Naive thymus-derived CD4-positive, alpha-beta T cell (primary cell): Measurements from ENCODE around the gene CNN2. TPM values are rescaled to one million over a fixed set of nuclear protein-coding genes. Genes with fewer than 3 reads are reported as not detected.

Experiments
- ATAC-seq: fragments of 150-1000 bp; cut with Tn5 transposase; 2 replicates; pipeline ENCODE4 v1.10.0; 2021; ENCODE audit warnings: mild to moderate bottlenecking, moderate library complexity
- CTCF ChIA-PET: fragments of 350-600 bp; sonication (Branson Sonifier 250); formaldehyde crosslinking; loops from one replicate; lab custom pipeline; 2021; ENCODE audit warnings: antibody characterized with exemption; lab: Charles Lee
- POLR2A ChIA-PET: fragments of 350-600 bp; sonication (Branson Sonifier 250); formaldehyde crosslinking; loops from one replicate; lab custom pipeline; 2021; ENCODE audit warnings: antibody characterized with exemption, inconsistent platforms; lab: Charles Lee
- DNase-seq, 9 donors: peaks; one replicate each; pipeline versions ENCODE4 v3.0.0 to v3.0.0-alpha.2; 2020 to 2022; ENCODE audit warnings: mixed read lengths in 1 of 9
- H3K27ac ChIP-seq: one replicate; pipeline ENCODE4 v1.7.0; 2013; ENCODE audit warnings: mild to moderate bottlenecking, low read depth, low read length, moderate library complexity
- H3K27me3 ChIP-seq, 2 donors: one replicate each; pipeline ENCODE4 v1.7.0; 2013; ENCODE audit warnings: low read length in 2 of 2, mild to moderate bottlenecking in 2 of 2, moderate library complexity in 2 of 2; ENCODE audit not compliant: control insufficient read depth in 2 of 2, insufficient read depth in 2 of 2
- H3K36me3 ChIP-seq, 3 experiments: 1 replicate in 2 of 3; 2 replicates in 1 of 3; pipeline ENCODE4 v1.7.0; 2013; ENCODE audit warnings: low read length in 3 of 3, mild to moderate bottlenecking in 3 of 3, moderate library complexity in 1 of 3; ENCODE audit not compliant: insufficient read depth in 3 of 3, control insufficient read depth in 2 of 3
- H3K4me1 ChIP-seq, 2 donors: one replicate each; pipeline ENCODE4 v1.7.0; 2013; ENCODE audit warnings: low read length in 2 of 2, mild to moderate bottlenecking in 2 of 2, moderate library complexity in 1 of 2; ENCODE audit not compliant: control insufficient read depth in 2 of 2, insufficient read depth in 2 of 2
- H3K4me3 ChIP-seq: 2 replicates; pipeline ENCODE4 v1.7.0; 2013; ENCODE audit warnings: mild to moderate bottlenecking, low read length
- H3K9me3 ChIP-seq, 3 experiments: 1 replicate in 2 of 3; 2 replicates in 1 of 3; pipeline ENCODE4 v1.7.0; 2013; ENCODE audit warnings: low read length in 3 of 3; ENCODE audit not compliant: control insufficient read depth in 2 of 3
- H3K27ac Mint-ChIP-seq, 9 donors: one replicate each; pipeline ENCODE4 v1.8.0; 2020 to 2022; ENCODE audit warnings: mixed read lengths in 9 of 9, mild to moderate bottlenecking in 8 of 9, moderate library complexity in 5 of 9, inconsistent platforms in 2 of 9
- H3K27me3 Mint-ChIP-seq, 5 donors: one replicate each; pipeline ENCODE4 v1.8.0; 2021 to 2022; ENCODE audit warnings: mixed read lengths in 5 of 5, mild to moderate bottlenecking in 1 of 5
- H3K36me3 Mint-ChIP-seq, 5 donors: one replicate each; pipeline ENCODE4 v1.8.0; 2020 to 2022; ENCODE audit warnings: mixed read lengths in 5 of 5, mild to moderate bottlenecking in 3 of 5, inconsistent platforms in 1 of 5
- H3K4me1 Mint-ChIP-seq, 7 donors: one replicate each; pipeline ENCODE4 v1.8.0; 2020 to 2022; ENCODE audit warnings: mixed read lengths in 7 of 7, mild to moderate bottlenecking in 3 of 7, inconsistent platforms in 1 of 7
- H3K4me3 Mint-ChIP-seq, 10 donors: one replicate each; pipeline ENCODE4 v1.8.0; 2020 to 2022; ENCODE audit warnings: mild to moderate bottlenecking in 10 of 10, mixed read lengths in 10 of 10, moderate library complexity in 6 of 10, inconsistent platforms in 2 of 10
- H3K9me3 Mint-ChIP-seq, 11 donors: one replicate each; pipeline ENCODE4 v1.8.0; 2020 to 2022; ENCODE audit warnings: mixed read lengths in 11 of 11, mild to moderate bottlenecking in 4 of 11, inconsistent platforms in 1 of 11, moderate library complexity in 1 of 11
- intact Hi-C, 2 donors: fragments of 100-400 bp; cut with micrococcal nuclease; formaldehyde crosslinking; loops; one replicate each; pipeline ENCODE4 v1.15.1; 2023
- polyA plus RNA-seq, 2 donors: library from polyadenylated mRNA; unstranded; fragments of 300-500 nt; fragmentation: Illumina TruSeq; gene quantifications; one replicate each; pipeline ENCODE4 v1.2.3, GENCODE V29; 2021
- total RNA-seq, 6 experiments: library from RNA in 5 of 6; stranded (reverse) in 5 of 6; gene quantifications; 1 replicate in 5 of 6; 2 replicates in 1 of 6; pipeline ENCODE4 v1.2.3 and lab custom pipeline; 2021 to 2026

Gene CNN2
- total and polyA plus RNA-seq, 7 experiments from 2014 or later, result 234 to 704 (median 326) TPM

DNA sequence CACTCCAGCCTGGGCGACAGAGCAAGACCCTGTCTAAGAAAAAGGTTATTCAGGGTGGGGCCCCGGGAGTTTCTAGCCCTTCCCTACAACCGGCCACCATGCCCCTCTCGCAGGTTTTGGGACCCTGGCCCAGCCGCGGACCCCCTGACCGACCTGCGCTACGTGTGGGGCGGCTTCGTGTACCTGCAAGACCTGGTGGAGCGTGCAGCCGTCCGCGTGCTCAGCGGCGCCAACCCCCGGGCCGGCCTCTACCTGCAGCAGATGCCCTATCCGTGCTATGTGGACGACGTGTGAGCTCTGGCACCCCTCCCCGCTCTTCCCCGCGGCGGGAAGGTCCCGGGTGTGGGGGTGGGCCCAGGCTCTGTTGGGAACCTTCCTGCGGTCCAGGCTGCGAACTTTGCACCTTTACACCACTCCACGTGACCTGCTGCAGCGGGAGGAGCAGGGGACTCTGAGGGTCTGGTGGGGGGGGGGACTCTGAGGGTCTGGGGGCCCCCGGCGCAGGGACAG is 19.8 kb downstream of the CNN2 start:
- peaks cover 6 to 9% of the 10 kb centered on the region in 2 donors for H3K4me1 ChIP-seq
- ChIA-PET POLR2A (interaction anchor here (1.4 to 2.0 kb wide), 3 partner anchors 8 to 223 kb away, joined by 3 to 6 read pairs (median 4); partner anchors contain the start of gene CIRBP), CTCF (no interaction called here)
- H3K27ac ChIP-seq, result no peak overlapping the region
- H3K9me3 ChIP-seq, result no peaks in the 10 kb centered on the region
- no peak for DNase-seq
- H3K27me3 Mint-ChIP-seq, result no peaks in the 10 kb centered on the region
- no peak overlapping the region for H3K4me3 ChIP-seq
- peaks cover 0 to 4% (median 3%) of the 10 kb centered on the region in 5 donors for H3K36me3 Mint-ChIP-seq
- H3K9me3 Mint-ChIP-seq, result no peaks in the 10 kb centered on the region
- H3K4me1 Mint-ChIP-seq, result peaks cover 0 to 14% (median 5%) of the 10 kb centered on the region in 7 donors
- intact Hi-C loops, result no loop called here
- H3K27ac Mint-ChIP-seq, result no peak overlapping the region
- H3K36me3 ChIP-seq, result peaks cover 0 to 63% (median 0%) of the 10 kb centered on the region in 3 experiments
- H3K4me3 Mint-ChIP-seq, result no peak overlapping the region
- no peak for ATAC-seq
- H3K27me3 ChIP-seq, result no peaks in the 10 kb centered on the region

- no peak overlapping the region for H3K4me3 Mint-ChIP-seq
- peaks cover 0 to 6% (median 4%) of the 10 kb centered on the region in 5 donors for H3K36me3 Mint-ChIP-seq
- H3K27ac Mint-ChIP-seq, result no peak overlapping the region
- Histone ChIP-seq H3K27ac (no peak overlapping the region), H3K27me3 (no peaks in the 10 kb centered on the region), H3K4me1 (peaks cover 0 to under 1% of the 10 kb centered on the region in 2 donors), H3K4me3 (no peak overlapping the region), H3K36me3 (peaks cover 0 to 61% (median 0%) of the 10 kb centered on the region in 3 experiments), H3K9me3 (no peaks in the 10 kb centered on the region)
- intact Hi-C loops, result no loop called here
- peaks cover 0 to 14% (median 4%) of the 10 kb centered on the region in 7 donors for H3K4me1 Mint-ChIP-seq
- POLR2A ChIA-PET, result interaction anchor here (0.7 to 2.0 kb wide), 5 partner anchors 9 to 804 kb away, joined by 4 to 6 read pairs (median 4); no protein-coding TSS in a partner anchor
- DNase-seq (no peak), ATAC-seq (no peak)
- no peaks in the 10 kb centered on the region for H3K27me3 Mint-ChIP-seq
- CTCF ChIA-PET, result interaction anchor here (0.6 to 1.4 kb wide), 3 partner anchors 10 to 77 kb away, joined by 3 to 7 read pairs (median 3); no protein-coding TSS in a partner anchor
- H3K9me3 Mint-ChIP-seq, result peaks cover 0 to 2% (median 0%) of the 10 kb centered on the region in 11 donors
Measured at GRCh38 chr19:1046836-1047695, 20.7 kb downstream of the CNN2 start.

GRCh38 chr19:1047696-1048147 is 21.3 kb downstream of the CNN2 start:
- Mint-ChIP-seq H3K4me1 (peaks cover 0 to 13% (median 5%) of the 10 kb centered on the region in 7 donors), H3K9me3 (peaks cover 0 to 2% (median 0%) of the 10 kb centered on the region in 11 donors), H3K27me3 (no peaks in the 10 kb centered on the region), H3K4me3 (no peak overlapping the region), H3K27ac (no peak overlapping the region), H3K36me3 (peaks cover 0 to 8% (median 6%) of the 10 kb centered on the region in 5 donors)
- H3K4me1 ChIP-seq, result no peaks in the 10 kb centered on the region
- intact Hi-C loops, result no loop called here
- no peaks in the 10 kb centered on the region for H3K27me3 ChIP-seq
- peaks cover 0 to 55% (median 0%) of the 10 kb centered on the region in 3 experiments for H3K36me3 ChIP-seq
- POLR2A ChIA-PET, result interaction anchor here (0.7 to 1.4 kb wide), 7 partner anchors 8 to 804 kb away, joined by 3 to 6 read pairs (median 4); partner anchors contain the start of gene ABCA7
- CTCF ChIA-PET, result interaction anchor here (1.2 to 1.4 kb wide), 2 partner anchors 10 to 18 kb away, joined by 3 to 7 read pairs; no protein-coding TSS in a partner anchor
- DNase-seq (no peak), ATAC-seq (no peak)
- no peak overlapping the region for H3K4me3 ChIP-seq
- no peaks in the 10 kb centered on the region for H3K9me3 ChIP-seq
- H3K27ac ChIP-seq, result no peak overlapping the region

GRCh38 chr19:1049106-1049505 is 22.7 kb downstream of the CNN2 start:
- Histone ChIP-seq H3K4me1 (no peaks in the 10 kb centered on the region), H3K27ac (no peak overlapping the region), H3K27me3 (no peaks in the 10 kb centered on the region), H3K4me3 (no peak overlapping the region), H3K36me3 (peaks cover 0 to 54% (median 0%) of the 10 kb centered on the region in 3 experiments), H3K9me3 (no peaks in the 10 kb centered on the region)
- ChIA-PET POLR2A (interaction anchor here (0.7 to 1.5 kb wide), 6 partner anchors 9 to 33 kb away, joined by 3 to 6 read pairs (median 3); partner anchors contain the start of gene ABCA7), CTCF (no interaction called here)
- intact Hi-C loops, result no loop called here
- Mint-ChIP-seq H3K9me3 (peaks cover 0 to 2% (median 0%) of the 10 kb centered on the region in 11 donors), H3K36me3 (peaks cover 0 to 14% (median 6%) of the 10 kb centered on the region in 5 donors), H3K27ac (no peak overlapping the region), H3K4me3 (no peak overlapping the region), H3K27me3 (no peaks in the 10 kb centered on the region), H3K4me1 (peaks cover 0 to 22% (median 8%) of the 10 kb centered on the region in 7 donors)
- ATAC-seq, result no peak
- DNase-seq, result no peak

DNA sequence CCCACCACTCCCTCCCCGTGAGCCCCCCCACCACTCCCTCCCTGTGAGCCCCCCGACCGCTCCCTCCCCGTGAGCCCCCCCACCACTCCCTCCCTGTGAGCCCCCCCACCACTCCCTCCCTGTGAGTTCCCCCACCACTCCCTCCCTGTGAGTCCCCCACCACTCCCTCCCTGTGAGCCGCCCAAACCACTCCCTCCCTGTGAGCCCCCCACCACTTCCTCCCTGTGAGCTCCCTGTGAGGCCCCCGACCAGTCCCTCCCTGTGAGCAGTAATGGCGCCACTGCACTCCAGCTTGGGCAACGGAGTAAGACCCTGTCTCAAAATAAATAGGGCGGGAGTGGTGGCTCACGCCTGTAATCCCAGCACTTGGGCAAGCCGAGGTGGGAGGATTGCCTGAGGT is 23.4 kb downstream of the CNN2 start:
- POLR2A ChIA-PET, result interaction anchor here (1.0 to 1.5 kb wide), 4 partner anchors 10 to 26 kb away, joined by 3 to 5 read pairs (median 4); partner anchors contain the start of gene ABCA7
- peak overlapping the region in 2 of 9 donors; percentile 32 to 51 for H3K27ac Mint-ChIP-seq
- H3K27me3 Mint-ChIP-seq, result no peaks in the 10 kb centered on the region
- Histone ChIP-seq H3K27ac (no peak overlapping the region), H3K4me3 (no peak overlapping the region), H3K9me3 (no peaks in the 10 kb centered on the region), H3K36me3 (peaks cover 0 to 55% (median 0%) of the 10 kb centered on the region in 3 experiments), H3K4me1 (no peaks in the 10 kb centered on the region), H3K27me3 (no peaks in the 10 kb centered on the region)
- ATAC-seq, result no peak
- intact Hi-C loops, result no loop called here
- H3K36me3 Mint-ChIP-seq, result peaks cover 0 to 14% (median 6%) of the 10 kb centered on the region in 5 donors
- no peak for DNase-seq
- peak overlapping the region in 1 of 10 donors; percentile 16 for H3K4me3 Mint-ChIP-seq
- CTCF ChIA-PET, result interaction anchor here (1.0 to 1.1 kb wide), 2 partner anchors 16 to 194 kb away, joined by 3 to 4 read pairs; no protein-coding TSS in a partner anchor
- H3K4me1 Mint-ChIP-seq, result peaks cover 0 to 22% (median 8%) of the 10 kb centered on the region in 7 donors
- peaks cover 0 to 2% (median 0%) of the 10 kb centered on the region in 11 donors for H3K9me3 Mint-ChIP-seq
